NCI-H2029 treated with DMSO at 0.1 percent for 48 hours (cell line): ENCODE results near the gene PTPRN2.
A peak's percentile ranks its signal among the peaks of the same experiment; 100 is the strongest.

Experiments
- DNase-seq: peaks from one replicate; lab custom pipeline; 2025; lab: John Stamatoyannopoulos, UW

PTPRN2 gene

GRCh38 chr7:158252837-158253669 is 334.6 kb downstream of the PTPRN2 start:
- DNase-seq: no peak

- no peak for DNase-seq
These were observed 335.4 kb downstream of the PTPRN2 start for GRCh38 chr7:158252081-158252836.

GRCh38 chr7:158251061-158251965 is 336.3 kb downstream of the PTPRN2 start:
- no peak for DNase-seq

DNA sequence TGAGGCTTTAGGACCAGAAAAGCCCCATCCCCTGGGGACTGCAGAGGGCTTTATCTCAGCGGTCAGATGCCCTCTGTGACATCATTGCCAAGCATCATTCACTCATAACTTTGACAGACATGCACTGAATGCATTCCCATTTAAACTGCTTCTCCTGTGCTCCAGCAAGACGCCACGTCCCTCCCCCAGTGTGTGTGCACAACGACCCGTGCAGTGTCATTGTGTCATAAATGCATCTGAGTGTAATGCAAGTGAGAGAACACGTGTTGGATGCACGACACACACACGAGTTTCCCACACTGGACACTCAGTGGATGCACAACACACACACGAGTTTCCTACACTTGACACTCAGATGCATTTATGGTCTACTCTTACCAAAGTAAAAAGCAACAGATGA is 337.9 kb downstream of the PTPRN2 start:
- DNase-seq: no peak

- no peak for DNase-seq
These were observed 338.8 kb downstream of the PTPRN2 start for GRCh38 chr7:158248816-158249215.

GRCh38 chr7:158247758-158248487 is 339.7 kb downstream of the PTPRN2 start:
- DNase-seq: no peak

GRCh38 chr7:158246960-158247673 is 340.5 kb downstream of the PTPRN2 start:
- no peak for DNase-seq

- DNase-seq: no peak
These were observed 341.2 kb downstream of the PTPRN2 start for GRCh38 chr7:158246272-158246959.

- DNase-seq: no peak
These were observed 341.9 kb downstream of the PTPRN2 start for GRCh38 chr7:158245724-158246041.

GRCh38 chr7:158244873-158245723 is 342.5 kb downstream of the PTPRN2 start:
- DNase-seq: no peak

- no peak for DNase-seq
These were observed 343.2 kb downstream of the PTPRN2 start for GRCh38 chr7:158244430-158244829.

DNA sequence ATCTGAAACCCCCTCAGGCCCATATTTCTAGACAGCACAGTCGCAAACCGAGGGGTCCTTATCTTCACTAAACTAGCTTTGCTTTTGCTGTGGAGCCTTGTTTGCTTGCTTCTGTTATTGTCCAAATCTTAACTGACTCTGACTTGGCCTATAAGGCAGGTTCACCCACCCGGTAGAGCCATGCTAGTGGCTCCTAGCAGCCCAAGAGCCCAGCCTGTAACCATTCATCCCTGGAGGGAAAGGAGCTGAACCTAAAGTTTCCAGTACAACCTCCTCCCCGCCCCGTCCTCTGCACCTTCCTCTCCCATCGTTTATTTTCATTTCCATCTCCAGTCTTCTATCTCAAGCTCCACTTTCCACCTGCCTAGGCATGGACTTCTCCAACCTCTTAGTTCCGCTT is 345.7 kb downstream of the PTPRN2 start:
- no peak for DNase-seq

GRCh38 chr7:158240801-158241200 is 346.8 kb downstream of the PTPRN2 start:
- no peak for DNase-seq

DNA sequence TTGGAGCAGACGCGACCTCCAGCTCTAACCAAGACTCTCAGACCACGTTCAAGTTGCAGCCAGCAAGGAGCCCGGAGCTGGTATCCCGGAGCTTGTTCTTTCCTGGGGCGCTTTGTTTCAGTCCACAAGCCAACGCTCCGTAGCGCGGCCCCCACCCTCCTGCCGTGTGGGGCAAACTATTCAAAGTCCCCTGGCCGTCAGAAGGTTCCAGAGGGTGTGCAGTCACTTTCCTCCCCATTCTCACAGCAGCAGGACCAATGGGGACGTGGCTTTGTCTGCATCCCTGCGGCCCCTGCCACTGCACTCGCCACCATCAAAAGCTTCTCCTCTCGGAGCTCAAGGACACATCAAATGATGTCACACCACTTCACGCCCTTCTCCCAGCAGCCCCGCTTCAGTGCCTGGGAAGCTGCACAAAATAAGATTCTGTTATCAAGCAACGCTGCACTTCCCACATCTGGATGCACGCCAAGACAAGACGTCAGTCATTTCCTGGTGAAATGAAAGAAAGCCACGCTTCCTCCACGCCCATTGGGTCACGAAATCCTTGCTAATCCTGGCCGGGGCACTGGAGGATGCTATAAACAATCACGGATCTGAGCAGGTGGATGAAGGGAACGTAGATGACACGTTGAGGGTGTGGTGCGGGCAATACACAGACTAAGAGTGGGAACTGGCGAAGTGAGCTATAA is 348.2 kb downstream of the PTPRN2 start:
- DNase-seq: peak; percentile 87

DNA sequence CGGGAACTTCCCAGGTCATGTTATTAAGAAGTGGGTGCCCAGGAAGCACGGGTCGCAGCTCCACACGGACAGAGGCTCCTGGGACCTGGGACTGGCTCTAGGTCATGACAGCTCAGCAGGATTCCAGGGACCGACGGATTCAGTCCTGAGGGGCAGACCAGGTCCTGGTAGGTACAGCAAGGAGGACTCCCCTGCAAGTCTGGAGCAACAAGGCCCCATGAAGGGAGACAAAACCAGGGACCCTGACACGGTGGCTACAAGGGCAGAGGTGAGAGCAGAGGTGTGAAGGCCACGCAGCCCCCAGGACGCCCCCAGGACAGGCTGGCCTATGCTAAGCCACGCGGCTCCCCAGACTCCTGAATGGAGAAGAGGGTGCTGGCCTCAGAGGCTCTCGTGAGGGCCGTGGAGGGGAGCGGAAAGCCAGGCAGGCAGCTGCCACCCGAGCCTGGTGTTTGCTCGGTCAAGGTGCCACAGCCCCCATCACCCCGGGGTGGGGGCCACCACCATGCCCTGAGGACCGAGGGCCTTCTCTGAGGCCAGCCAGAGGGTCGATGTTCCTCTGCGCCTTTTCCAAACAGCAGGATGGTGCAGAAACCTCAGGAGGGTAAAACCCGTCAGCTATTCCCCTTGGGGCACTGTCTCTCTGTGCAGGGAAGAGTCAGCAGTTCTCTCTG is 348.9 kb downstream of the PTPRN2 start:
- no peak for DNase-seq

GRCh38 chr7:158237672-158238335 is 349.8 kb downstream of the PTPRN2 start:
- DNase-seq: no peak

- no peak for DNase-seq
These were observed 351.2 kb downstream of the PTPRN2 start for GRCh38 chr7:158236400-158236799.

DNA sequence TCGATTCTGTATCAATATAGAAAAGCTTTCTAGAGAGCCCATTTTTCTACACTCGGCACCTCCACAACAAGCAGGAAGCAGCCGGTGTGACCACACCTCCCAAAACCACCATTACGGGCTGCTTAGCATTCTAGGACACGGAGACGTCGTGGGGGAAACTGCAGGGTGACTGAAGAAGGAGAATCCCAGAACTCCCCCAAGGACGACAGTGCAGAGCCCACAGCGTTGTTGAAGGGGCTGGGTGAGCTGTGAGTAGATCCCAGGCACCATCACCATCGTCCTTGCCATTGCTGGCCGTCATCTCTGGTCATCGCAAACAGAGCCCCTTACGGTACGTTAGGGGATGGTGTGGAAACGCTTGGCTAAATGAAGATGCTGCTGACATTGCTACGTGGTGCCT is 351.8 kb downstream of the PTPRN2 start:
- DNase-seq: no peak
